ENCODE measurements around the gene PKD1. TPM values are rescaled to one million over a fixed set of nuclear protein-coding genes. Genes with fewer than 3 reads are reported as not detected.

Gene PKD1
- total and polyA plus RNA-seq, 2 of the 13 experiments (the other 11 are each of a cell fraction or from before 2014, with no cell fraction given): 22.1 to 23.0 TPM

DNA sequence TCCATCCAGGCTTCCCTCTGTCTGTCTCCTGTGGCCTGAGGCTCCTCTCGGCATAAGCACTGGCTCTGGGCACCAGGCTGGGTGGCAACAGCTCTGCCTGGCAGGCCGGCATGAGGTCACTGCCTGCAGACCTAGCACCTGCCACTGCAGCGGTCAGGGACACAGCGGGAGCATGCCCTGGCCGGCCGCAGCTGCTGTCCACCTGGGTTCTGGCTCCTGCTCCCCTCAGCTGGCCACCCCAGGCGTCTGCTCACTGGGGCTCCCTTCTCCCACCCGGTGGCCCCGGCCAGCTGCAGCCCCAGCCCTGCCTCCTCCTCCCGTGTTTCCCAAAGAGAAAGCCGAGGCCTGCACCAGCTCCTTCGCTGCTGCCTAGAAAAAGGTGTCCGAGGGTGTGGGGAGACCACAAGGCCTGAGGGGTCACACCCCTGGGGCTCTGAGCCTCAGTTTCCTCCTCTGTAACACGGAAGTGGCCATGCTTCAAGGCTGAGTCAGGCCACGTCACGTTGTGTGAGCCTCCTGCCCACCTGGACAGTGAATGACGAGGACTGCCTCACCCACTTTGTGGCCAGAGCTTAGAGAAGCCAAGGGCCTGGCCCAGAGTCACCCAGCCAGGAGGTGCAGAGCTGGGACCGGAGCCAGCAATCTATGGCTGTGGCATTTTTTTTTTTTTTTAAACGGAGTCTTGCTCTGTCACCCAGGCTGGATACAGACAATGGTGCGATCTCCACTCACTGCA is 94.7 kb downstream of the PKD1 start:
- no peaks in the 10 kb centered on the region for H4K20me1 ChIP-seq (ENCODE audit: insufficient read depth, low read length)
- no peak overlapping the region; the same call in 1 of the 2 replicates for H3K4me2 ChIP-seq (ENCODE audit: low read depth, low read length)
- ATAC-seq: no peak
- no peak for DNase-seq (ENCODE audit: low spot score)
- peak overlapping the region; percentile 26; the same call in 1 of the 2 replicates for H3K9ac ChIP-seq (ENCODE audit: insufficient read depth, low read depth, low read length)
- H3K36me3 ChIP-seq (replicated peaks in 1 of 2; ENCODE audit: control insufficient read depth in 1 of 2, insufficient read depth in 2 of 2, low read length in 2 of 2): peaks cover 4 to 6% of the 10 kb centered on the region in 2 experiments
- H3K27me3 ChIP-seq (ENCODE audit: control insufficient read depth in 1 of 2, insufficient read depth in 2 of 2, low read length in 2 of 2): no peaks in the 10 kb centered on the region
- H3K4me1 ChIP-seq (ENCODE audit: insufficient read depth, low read length): peaks cover 65% of the 10 kb centered on the region
- in situ Hi-C loops (cut with HindIII; ENCODE audit: extremely low pct_ligation_motif_present, low pct_unique_long_range_greater_than_20kb) (no loop called here), intact Hi-C loops (cut with micrococcal nuclease; ENCODE audit: unreplicated experiment) (no loop called here)
- ChIA-PET CTCF (ENCODE audit: low intra/inter-chr PET ratio, low total read pairs) (no interaction called here), POLR2A (interaction anchor here (2.2 to 4.8 kb wide), 3 partner anchors 16 to 114 kb away, joined by 9 to 62 read pairs (median 15); partner anchors contain the start of genes NHERF2, RPS2 and TRAF7)
- H3K27ac ChIP-seq (ENCODE audit: extremely low read length, insufficient read depth, low read length): peak overlapping the region; percentile 86
- 83% methylated on average over 3 of the region's 20 CpGs for WGBS (ENCODE audit: low lambda C conversion rate)
- H2AFZ ChIP-seq (ENCODE audit: low read length): no peak overlapping the region
- no peak overlapping the region; a peak in 1 of 6 replicates for H3K4me3 ChIP-seq (replicated peaks in 1 of 3; ENCODE audit: insufficient read depth in 1 of 3, low read depth in 2 of 3, low read length in 3 of 3)
- FAIRE-seq: no peak
- H3K79me2 ChIP-seq (ENCODE audit: insufficient read depth, low read length): peaks cover 2% of the 10 kb centered on the region
- no TSS peak for BruUV-seq (replicated peaks)
- H3K9me3 ChIP-seq (ENCODE audit: low read length): no peaks in the 10 kb centered on the region
- TF ChIP-seq AGO1 (IDR thresholded peaks at IDR 0.05; ENCODE audit: low read depth, low read length, poor library complexity, severe bottlenecking) (peak; percentile 69), ZFAT (CRISPR knock-in tag; conservative IDR thresholded peaks at IDR 0.05) (no peak), NCOA1 (CRISPR knock-in tag; IDR thresholded peaks at IDR 0.05) (no peak), PCBP1 (IDR thresholded peaks at IDR 0.05; ENCODE audit: borderline replicate concordance, low read depth, low read length) (no peak), ZBTB7A (CRISPR knock-in tag; IDR thresholded peaks at IDR 0.05) (0 out of 2 replicates have a peak, but pooled peaks have one; percentile 44), AKAP8 (CRISPR knock-in tag; IDR thresholded peaks at IDR 0.05) (0 out of 2 replicates have a peak, but pooled peaks have one; percentile 33), ASH2L (IDR thresholded peaks at IDR 0.05; ENCODE audit: insufficient read length, low read depth, low read length) (no peak), CEBPG (CRISPR knock-in tag; IDR thresholded peaks at IDR 0.05) (no peak), PAWR (CRISPR knock-in tag; IDR thresholded peaks at IDR 0.05; ENCODE audit: borderline replicate concordance) (no peak), HMG20A (CRISPR knock-in tag; IDR thresholded peaks at IDR 0.05; ENCODE audit: borderline replicate concordance) (no peak), TRIM24 (CRISPR knock-in tag; IDR thresholded peaks at IDR 0.05) (no peak), AGO2 (optimal IDR thresholded peaks at IDR 0.05; ENCODE audit: low read depth, low read length) (peak; percentile 76)
- TF ChIP-seq, protein P1, sequence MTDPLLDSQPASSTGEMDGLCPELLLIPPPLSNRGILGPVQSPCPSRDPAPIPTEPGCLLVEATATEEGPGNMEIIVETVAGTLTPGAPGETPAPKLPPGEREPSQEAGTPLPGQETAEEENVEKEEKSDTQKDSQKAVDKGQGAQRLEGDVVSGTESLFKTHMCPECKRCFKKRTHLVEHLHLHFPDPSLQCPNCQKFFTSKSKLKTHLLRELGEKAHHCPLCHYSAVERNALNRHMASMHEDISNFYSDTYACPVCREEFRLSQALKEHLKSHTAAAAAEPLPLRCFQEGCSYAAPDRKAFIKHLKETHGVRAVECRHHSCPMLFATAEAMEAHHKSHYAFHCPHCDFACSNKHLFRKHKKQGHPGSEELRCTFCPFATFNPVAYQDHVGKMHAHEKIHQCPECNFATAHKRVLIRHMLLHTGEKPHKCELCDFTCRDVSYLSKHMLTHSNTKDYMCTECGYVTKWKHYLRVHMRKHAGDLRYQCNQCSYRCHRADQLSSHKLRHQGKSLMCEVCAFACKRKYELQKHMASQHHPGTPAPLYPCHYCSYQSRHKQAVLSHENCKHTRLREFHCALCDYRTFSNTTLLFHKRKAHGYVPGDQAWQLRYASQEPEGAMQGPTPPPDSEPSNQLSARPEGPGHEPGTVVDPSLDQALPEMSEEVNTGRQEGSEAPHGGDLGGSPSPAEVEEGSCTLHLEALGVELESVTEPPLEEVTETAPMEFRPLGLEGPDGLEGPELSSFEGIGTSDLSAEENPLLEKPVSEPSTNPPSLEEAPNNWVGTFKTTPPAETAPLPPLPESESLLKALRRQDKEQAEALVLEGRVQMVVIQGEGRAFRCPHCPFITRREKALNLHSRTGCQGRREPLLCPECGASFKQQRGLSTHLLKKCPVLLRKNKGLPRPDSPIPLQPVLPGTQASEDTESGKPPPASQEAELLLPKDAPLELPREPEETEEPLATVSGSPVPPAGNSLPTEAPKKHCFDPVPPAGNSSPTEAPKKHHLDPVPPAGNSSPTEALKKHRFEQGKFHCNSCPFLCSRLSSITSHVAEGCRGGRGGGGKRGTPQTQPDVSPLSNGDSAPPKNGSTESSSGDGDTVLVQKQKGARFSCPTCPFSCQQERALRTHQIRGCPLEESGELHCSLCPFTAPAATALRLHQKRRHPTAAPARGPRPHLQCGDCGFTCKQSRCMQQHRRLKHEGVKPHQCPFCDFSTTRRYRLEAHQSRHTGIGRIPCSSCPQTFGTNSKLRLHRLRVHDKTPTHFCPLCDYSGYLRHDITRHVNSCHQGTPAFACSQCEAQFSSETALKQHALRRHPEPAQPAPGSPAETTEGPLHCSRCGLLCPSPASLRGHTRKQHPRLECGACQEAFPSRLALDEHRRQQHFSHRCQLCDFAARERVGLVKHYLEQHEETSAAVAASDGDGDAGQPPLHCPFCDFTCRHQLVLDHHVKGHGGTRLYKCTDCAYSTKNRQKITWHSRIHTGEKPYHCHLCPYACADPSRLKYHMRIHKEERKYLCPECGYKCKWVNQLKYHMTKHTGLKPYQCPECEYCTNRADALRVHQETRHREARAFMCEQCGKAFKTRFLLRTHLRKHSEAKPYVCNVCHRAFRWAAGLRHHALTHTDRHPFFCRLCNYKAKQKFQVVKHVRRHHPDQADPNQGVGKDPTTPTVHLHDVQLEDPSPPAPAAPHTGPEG (CRISPR knock-in tag; IDR thresholded peaks at IDR 0.05): no peak
- TF ChIP-seq, protein P2, sequence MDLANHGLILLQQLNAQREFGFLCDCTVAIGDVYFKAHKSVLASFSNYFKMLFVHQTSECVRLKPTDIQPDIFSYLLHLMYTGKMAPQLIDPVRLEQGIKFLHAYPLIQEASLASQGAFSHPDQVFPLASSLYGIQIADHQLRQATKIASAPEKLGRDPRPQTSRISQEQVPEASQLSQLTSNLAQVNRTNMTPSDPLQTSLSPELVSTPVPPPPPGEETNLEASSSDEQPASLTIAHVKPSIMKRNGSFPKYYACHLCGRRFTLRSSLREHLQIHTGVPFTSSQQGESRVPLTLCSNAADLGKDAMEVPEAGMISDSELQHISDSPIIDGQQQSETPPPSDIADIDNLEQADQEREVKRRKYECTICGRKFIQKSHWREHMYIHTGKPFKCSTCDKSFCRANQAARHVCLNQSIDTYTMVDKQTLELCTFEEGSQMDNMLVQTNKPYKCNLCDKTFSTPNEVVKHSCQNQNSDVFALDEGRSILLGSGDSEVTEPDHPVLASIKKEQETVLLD (CRISPR knock-in tag; IDR thresholded peaks at IDR 0.05; ENCODE audit: low read depth): no peak
- TF ChIP-seq, protein P3, sequence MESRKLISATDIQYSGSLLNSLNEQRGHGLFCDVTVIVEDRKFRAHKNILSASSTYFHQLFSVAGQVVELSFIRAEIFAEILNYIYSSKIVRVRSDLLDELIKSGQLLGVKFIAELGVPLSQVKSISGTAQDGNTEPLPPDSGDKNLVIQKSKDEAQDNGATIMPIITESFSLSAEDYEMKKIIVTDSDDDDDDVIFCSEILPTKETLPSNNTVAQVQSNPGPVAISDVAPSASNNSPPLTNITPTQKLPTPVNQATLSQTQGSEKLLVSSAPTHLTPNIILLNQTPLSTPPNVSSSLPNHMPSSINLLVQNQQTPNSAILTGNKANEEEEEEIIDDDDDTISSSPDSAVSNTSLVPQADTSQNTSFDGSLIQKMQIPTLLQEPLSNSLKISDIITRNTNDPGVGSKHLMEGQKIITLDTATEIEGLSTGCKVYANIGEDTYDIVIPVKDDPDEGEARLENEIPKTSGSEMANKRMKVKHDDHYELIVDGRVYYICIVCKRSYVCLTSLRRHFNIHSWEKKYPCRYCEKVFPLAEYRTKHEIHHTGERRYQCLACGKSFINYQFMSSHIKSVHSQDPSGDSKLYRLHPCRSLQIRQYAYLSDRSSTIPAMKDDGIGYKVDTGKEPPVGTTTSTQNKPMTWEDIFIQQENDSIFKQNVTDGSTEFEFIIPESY (CRISPR knock-in tag; IDR thresholded peaks at IDR 0.05): peak; percentile 52; the same call in 1 of the 2 replicates
